GM12874 (cell line): ENCODE measurements around the gene RPS6KB2.

Experiments
- CTCF ChIP-seq: IDR thresholded peaks from 2 replicates; pipeline ENCODE4 v1.5.1; 2011; ENCODE audit warnings: low read depth, mild to moderate bottlenecking, control low read depth, low read length, moderate library complexity; ENCODE audit not compliant: insufficient read depth

Gene RPS6KB2

GRCh38 chr11:67417425-67417824, 10.9 kb upstream of the RPS6KB2 start:
- TF ChIP-seq CTCF = no peak

- no peak for TF ChIP-seq CTCF
Measured at GRCh38 chr11:67418476-67419281, 9.6 kb upstream of the RPS6KB2 start.

- TF ChIP-seq CTCF = no peak
Measured at GRCh38 chr11:67419325-67420049, 8.8 kb upstream of the RPS6KB2 start.

- TF ChIP-seq CTCF = no peak
Measured at GRCh38 chr11:67420147-67420645, 8.1 kb upstream of the RPS6KB2 start.

- TF ChIP-seq CTCF = no peak
Measured at GRCh38 chr11:67420646-67421429, 7.5 kb upstream of the RPS6KB2 start.

GRCh38 chr11:67421430-67422031, 6.8 kb upstream of the RPS6KB2 start:
- no peak for TF ChIP-seq CTCF
